Pancreas (tissue), 10 donors: Measurements from ENCODE around the gene EXOC4. TPM values are rescaled to one million over a fixed set of nuclear protein-coding genes. Genes with fewer than 3 reads are reported as not detected.
A peak's percentile ranks its signal among the peaks of the same experiment; 100 is the strongest.

Experiments
- ATAC-seq, 4 donors: fragments of 200-7000 bp; cut with Tn5 transposase; one replicate each; pipeline versions ENCODE4 v1.8.0 to v1.9.1; 2020; ENCODE audit warnings: mild to moderate bottlenecking in 4 of 4, moderate library complexity in 4 of 4
- DNase-seq, 6 donors: peaks; one replicate each; pipeline ENCODE4 v3.0.0-alpha.2; 2020
- FAIRE-seq: peaks from 2 replicates; lab custom pipeline; 2012; peaks lifted over from hg19 to GRCh38; lab: Jason Lieb, UNC
- H3K27ac ChIP-seq, 4 donors: fragments of 200-600 bp; sonication (generic); 1 replicate in 3 of 4; 2 replicates in 1 of 4; pipeline versions ENCODE4 v1.5.0 to v1.8.0; 2020
- H3K27me3 ChIP-seq, 4 donors: fragments of 200-600 bp; one replicate each; pipeline ENCODE4 v1.8.0; 2021
- H3K36me3 ChIP-seq, 3 donors: fragments of 200-600 bp; sonication (generic) in 1 of 3; one replicate each; pipeline versions ENCODE4 v1.5.0 to v1.8.0; 2020 to 2021
- H3K4me1 ChIP-seq, 3 donors: fragments of 200-600 bp; one replicate each; pipeline ENCODE4 v1.8.0; 2021
- H3K4me3 ChIP-seq, 4 donors: fragments of 200-600 bp; sonication (generic) in 2 of 4; one replicate each; pipeline versions ENCODE4 v1.5.0 to v1.8.0; 2020 to 2021
- H3K9me3 ChIP-seq, 4 donors: fragments of 200-600 bp; one replicate each; pipeline ENCODE4 v1.8.0; 2021
- CTCF ChIP-seq, 4 donors: fragments of 200-600 bp; sonication (generic) in 3 of 4; IDR thresholded peaks; one replicate each; pipeline versions ENCODE4 v1.5.0 to v1.8.0; 2021; ENCODE audit warnings: antibody characterized with exemption in 4 of 4
- WGBS, 2 donors: extraction: QIAGEN DNeasy Blood & Tissue Kit; methylation state at CpG; one replicate each; pipeline ENCODE4 v1.1.7; 2013; 5-methylcytosine and 5-hydroxymethylcytosine counted together
- intact Hi-C, 3 donors: fragments of 100-400 bp; cut with DNase I; formaldehyde crosslinking; loops; one replicate each; pipeline versions ENCODE4 v1.11.1 to v1.14.2; 2022
- polyA plus RNA-seq, 2 donors: library from polyadenylated mRNA; stranded (reverse); fragments of 200-250 nt; gene quantifications; one replicate each; pipeline ENCODE4 v1.2.3, GENCODE V29; 2013
- total RNA-seq, 6 donors: library from RNA; stranded (reverse); fragmentation: NEBNext Ultra II Directional in 4 of 6; extraction: Animal tissue kit (Norgen Biotek cat#: 25700) in 4 of 6; gene quantifications; one replicate each; pipeline versions ENCODE4 v1.2.1 to v1.2.4, GENCODE V29; 2021 to 2023
- donor health status: healthy with polysubstance abuse.
- donor health status: DM: no; HTN: no; CAD: no; lungs with moderate emphysema.
- donor health status: DM: no; HTN: no; CAD: no.
- donor health status: control.
- donor health status: control.
- donor health status: Bipolar disorder and iron deficiency.
- donor health status: DM: yes; HTN: yes; CAD: no.
- donor health status: DM: no; HTN: no; CAD: no.
- donor health status: DM: no; HTN: no; CAD: no.
- donor health status: DM: yes; HTN: yes; CAD: no.

EXOC4 gene
- total and polyA plus RNA-seq, 8 donors, result 13.4 to 81.2 (median 53.8) TPM

DNA sequence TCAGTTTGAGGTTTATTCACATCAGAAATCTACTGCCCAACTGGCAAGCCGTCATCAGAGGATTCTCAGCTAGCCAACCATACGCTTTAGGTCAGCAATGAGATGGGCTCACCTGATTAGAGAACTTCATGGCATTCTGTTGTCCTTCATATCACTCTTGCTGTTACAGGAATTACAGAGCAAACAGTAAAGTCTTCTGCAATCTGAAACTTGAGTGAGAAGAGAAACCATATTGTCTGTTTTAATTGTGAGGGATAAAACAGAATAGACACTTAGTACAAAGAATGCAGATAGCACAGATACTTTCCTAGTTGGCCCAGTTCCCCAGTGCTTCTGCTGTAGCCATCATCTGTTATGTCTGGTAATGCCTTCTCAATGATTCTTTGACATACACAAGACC lies 366.6 kb downstream of the EXOC4 start:
- DNase-seq (no peak), FAIRE-seq (no peak), ATAC-seq (no peak)
- TF ChIP-seq CTCF (IDR thresholded peaks at IDR 0.05), result no peak
- Histone ChIP-seq H3K36me3 (no peaks in the 10 kb centered on the region), H3K4me3 (no peak overlapping the region), H3K27ac (no peak overlapping the region), H3K27me3 (no peaks in the 10 kb centered on the region), H3K4me1 (no peaks in the 10 kb centered on the region), H3K9me3 (no peaks in the 10 kb centered on the region)
- WGBS, 2 donors, result 96% methylated on average over 2 of the region's 2 CpGs
- intact Hi-C loops, result no loop called here

DNA sequence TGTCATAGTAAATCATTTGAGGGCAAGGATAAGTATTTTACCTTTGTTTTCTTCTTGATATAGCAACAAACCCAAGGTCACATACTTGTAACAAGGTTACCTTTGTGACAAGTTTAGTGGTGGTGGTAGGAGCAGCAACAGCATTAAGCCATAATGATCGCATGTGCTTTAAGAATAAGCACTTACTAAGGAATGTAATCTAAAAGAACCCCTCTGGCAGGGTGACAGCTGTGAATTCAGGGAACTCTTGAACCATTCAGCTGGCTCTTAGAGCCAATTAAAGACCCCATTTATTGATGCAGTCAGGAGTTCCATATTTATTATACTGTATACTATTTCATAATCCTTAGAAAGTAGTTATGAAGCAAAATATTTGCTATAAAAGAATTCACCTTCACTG lies 370.8 kb downstream of the EXOC4 start:
- Histone ChIP-seq H3K4me3 (no peak overlapping the region), H3K36me3 (no peaks in the 10 kb centered on the region), H3K9me3 (no peaks in the 10 kb centered on the region), H3K4me1 (no peaks in the 10 kb centered on the region), H3K27ac (no peak overlapping the region), H3K27me3 (no peaks in the 10 kb centered on the region)
- DNase-seq (no peak), ATAC-seq (no peak), FAIRE-seq (no peak)
- intact Hi-C loops, result no loop called here
- 88 to 92% methylated on average over 1 of the region's 1 CpG for WGBS, 2 donors
- no peak for TF ChIP-seq CTCF (IDR thresholded peaks at IDR 0.05)

- Histone ChIP-seq H3K27ac (no peak overlapping the region), H3K9me3 (no peaks in the 10 kb centered on the region), H3K4me1 (no peaks in the 10 kb centered on the region), H3K36me3 (no peaks in the 10 kb centered on the region), H3K4me3 (no peak overlapping the region), H3K27me3 (no peaks in the 10 kb centered on the region)
- FAIRE-seq (no peak), DNase-seq (no peak), ATAC-seq (no peak)
- TF ChIP-seq CTCF (IDR thresholded peaks at IDR 0.05), result no peak
- intact Hi-C loops, result no loop called here
- WGBS, 2 donors, result 82 to 83% methylated on average over 3 of the region's 3 CpGs
These were observed 372.2 kb downstream of the EXOC4 start for GRCh38 chr7:133625046-133625445.

- 75 to 76% methylated on average over 5 of the region's 5 CpGs for WGBS, 2 donors
- no peaks in the 10 kb centered on the region for H3K9me3 ChIP-seq
- H3K4me1 ChIP-seq, result no peaks in the 10 kb centered on the region
- no peaks in the 10 kb centered on the region for H3K36me3 ChIP-seq
- ATAC-seq (no peak), DNase-seq (no peak), FAIRE-seq (no peak)
- no peak overlapping the region for H3K27ac ChIP-seq
- no peak for TF ChIP-seq CTCF (IDR thresholded peaks at IDR 0.05)
- H3K4me3 ChIP-seq, result no peak overlapping the region
- intact Hi-C loops, result no loop called here
- H3K27me3 ChIP-seq, result no peaks in the 10 kb centered on the region
These were observed 376.8 kb downstream of the EXOC4 start for GRCh38 chr7:133629701-133630100.

- ATAC-seq, result peak in 1 of 4 donors; percentile 57
- Histone ChIP-seq H3K4me3 (no peak overlapping the region), H3K4me1 (no peaks in the 10 kb centered on the region), H3K36me3 (no peaks in the 10 kb centered on the region), H3K9me3 (no peaks in the 10 kb centered on the region), H3K27ac (no peak overlapping the region), H3K27me3 (no peaks in the 10 kb centered on the region)
- 45 to 48% methylated on average over 2 of the region's 2 CpGs for WGBS, 2 donors
- intact Hi-C loops, result no loop called here
- FAIRE-seq, result no peak
- TF ChIP-seq CTCF (IDR thresholded peaks at IDR 0.05), result no peak
- no peak for DNase-seq
These were observed 380.2 kb downstream of the EXOC4 start for GRCh38 chr7:133633055-133633454.
